Fibroblast of skin of right biceps (primary cell): ENCODE measurements around the gene PPP1R2.
"Not testable (repeated sequence)": the region's sequence is repeated elsewhere in the genome, so short reads cannot be mapped to it uniquely, and the experiment has no call there.

ENCODE experiments used
- DNase-seq: peaks from one replicate; pipeline ENCODE4 v3.0.0-alpha.2; 2013

PPP1R2 gene

GRCh38 chr3:195542698-195543499 lies at the start of gene PPP1R2:
Gene PPP1R2, minus strand, starts transcription at chr3:195543325. Its CDS starts 300 bp downstream, at chr3:195543025.
- DNase-seq: peak; percentile 91

GRCh38 chr3:195591852-195592251 lies 48.7 kb upstream of the PPP1R2 start:
- no peak for DNase-seq

GRCh38 chr3:195591220-195591619 lies 48.1 kb upstream of the PPP1R2 start:
- no peak for DNase-seq

- not testable (repeated sequence) for DNase-seq
Observed at GRCh38 chr3:195590381-195590780, 47.3 kb upstream of the PPP1R2 start.

GRCh38 chr3:195589796-195590195 lies 46.7 kb upstream of the PPP1R2 start:
- DNase-seq: not testable (repeated sequence)

- no peak for DNase-seq
Observed at GRCh38 chr3:195587824-195588223, 44.7 kb upstream of the PPP1R2 start.

GRCh38 chr3:195587406-195587805 lies 44.3 kb upstream of the PPP1R2 start:
- no peak for DNase-seq

- no peak for DNase-seq
Observed at GRCh38 chr3:195584543-195584870, 41.4 kb upstream of the PPP1R2 start.

GRCh38 chr3:195583831-195584542 lies 40.9 kb upstream of the PPP1R2 start, which contains the start of gene APOD:
Gene APOD, minus strand, starts transcription at chr3:195583940. Its CDS starts 4,479 bp downstream, at chr3:195579461.
- no peak for DNase-seq

- DNase-seq: no peak
Observed at GRCh38 chr3:195582947-195583346, 39.8 kb upstream of the PPP1R2 start.

GRCh38 chr3:195580744-195581443 lies 37.8 kb upstream of the PPP1R2 start:
- DNase-seq: peak; percentile 67

- no peak for DNase-seq
Observed at GRCh38 chr3:195579281-195579680, 36.2 kb upstream of the PPP1R2 start.

- DNase-seq: no peak
Observed at GRCh38 chr3:195578565-195578964, 35.4 kb upstream of the PPP1R2 start.

GRCh38 chr3:195577645-195578177 lies 34.6 kb upstream of the PPP1R2 start:
- DNase-seq: no peak

- no peak for DNase-seq
Observed at GRCh38 chr3:195574497-195575304, 31.6 kb upstream of the PPP1R2 start.

GRCh38 chr3:195573611-195574496 lies 30.7 kb upstream of the PPP1R2 start:
- no peak for DNase-seq

- no peak for DNase-seq
Observed at GRCh38 chr3:195571361-195571760, 28.2 kb upstream of the PPP1R2 start.

- DNase-seq: no peak
Observed at GRCh38 chr3:195570912-195571311, 27.8 kb upstream of the PPP1R2 start.

- DNase-seq: no peak
Observed at GRCh38 chr3:195570344-195570743, 27.2 kb upstream of the PPP1R2 start.

- no peak for DNase-seq
Observed at GRCh38 chr3:195568630-195569029, 25.5 kb upstream of the PPP1R2 start.

GRCh38 chr3:195566797-195567196 lies 23.7 kb upstream of the PPP1R2 start:
- DNase-seq: no peak
